ENCODE results near the gene BLTP3B. TPM values are rescaled to one million over a fixed set of nuclear protein-coding genes. Genes with fewer than 3 reads are reported as not detected.
"Not testable (repeated sequence)": the region's sequence is repeated elsewhere in the genome, so short reads cannot be mapped to it uniquely, and the experiment has no call there.

BLTP3B gene
- total and polyA plus RNA-seq, 4 experiments from 2014 or later, result 11.0 to 16.8 (median 15.5) TPM

GRCh38 chr12:100186071-100186470, 43.4 kb upstream of the BLTP3B start:
- H3K27me3 Mint-ChIP-seq, result no peaks in the 10 kb centered on the region
- Histone ChIP-seq H3K36me3 (ENCODE audit: insufficient read depth, low read length) (no peaks in the 10 kb centered on the region), H3K27ac (ENCODE audit: low read depth, low read length) (no peak overlapping the region), H3K4me1 (ENCODE audit: insufficient read depth, low read length) (no peaks in the 10 kb centered on the region), H3K27me3 (ENCODE audit: insufficient read depth, low read length) (no peaks in the 10 kb centered on the region), H3K9me3 (ENCODE audit: control insufficient read depth in 1 of 2, low read length in 2 of 2) (no peaks in the 10 kb centered on the region), H3K4me3 (ENCODE audit: low read length in 2 of 2) (no peak overlapping the region)
- no peak overlapping the region for H3K27ac Mint-ChIP-seq
- no peak for DNase-seq
- peaks cover 11 to 17% of the 10 kb centered on the region in 2 donors for H3K36me3 Mint-ChIP-seq
- ChIA-PET POLR2A (ENCODE audit: partially characterized antibody) (no interaction called here), CTCF (ENCODE audit: partially characterized antibody) (no interaction called here)
- H3K4me1 Mint-ChIP-seq, result peaks cover 0 to 6% (median 4%) of the 10 kb centered on the region in 4 donors
- no peaks in the 10 kb centered on the region for H3K9me3 Mint-ChIP-seq
- intact Hi-C loops (cut with micrococcal nuclease), result no loop called here
- H3K4me3 Mint-ChIP-seq, result no peak overlapping the region

- POLR2A ChIA-PET (ENCODE audit: partially characterized antibody), result no interaction called here
- intact Hi-C loops (cut with micrococcal nuclease), result no loop called here
These were observed 42.8 kb upstream of the BLTP3B start for GRCh38 chr12:100185361-100185894.

GRCh38 chr12:100184549-100185145, 42.0 kb upstream of the BLTP3B start:
- Histone ChIP-seq H3K27ac (ENCODE audit: low read depth, low read length) (no peak overlapping the region), H3K4me1 (ENCODE audit: insufficient read depth, low read length) (no peaks in the 10 kb centered on the region), H3K27me3 (ENCODE audit: insufficient read depth, low read length) (no peaks in the 10 kb centered on the region), H3K36me3 (ENCODE audit: insufficient read depth, low read length) (no peaks in the 10 kb centered on the region), H3K9me3 (ENCODE audit: control insufficient read depth in 1 of 2, low read length in 2 of 2) (no peaks in the 10 kb centered on the region), H3K4me3 (ENCODE audit: low read length in 2 of 2) (no peak overlapping the region)
- CTCF ChIA-PET (ENCODE audit: partially characterized antibody), result interaction anchor here (1.3 kb wide), 1 partner anchor 30 kb away, joined by 3 read pairs; no protein-coding TSS in a partner anchor
- Mint-ChIP-seq H3K27me3 (no peaks in the 10 kb centered on the region), H3K4me3 (no peak overlapping the region), H3K36me3 (peaks cover 12 to 21% of the 10 kb centered on the region in 2 donors), H3K27ac (no peak overlapping the region), H3K4me1 (peaks cover 0 to 6% (median 4%) of the 10 kb centered on the region in 4 donors), H3K9me3 (no peaks in the 10 kb centered on the region)
- POLR2A ChIA-PET (ENCODE audit: partially characterized antibody), result no interaction called here
- DNase-seq, result no peak
- intact Hi-C loops (cut with micrococcal nuclease), result no loop called here

More at GRCh38 chr12:100185361-100185894, 42.8 kb upstream of the BLTP3B start:
- Mint-ChIP-seq H3K9me3 (no peaks in the 10 kb centered on the region), H3K27ac (peak overlapping the region in 1 of 7 donors; percentile 42), H3K4me3 (no peak overlapping the region), H3K36me3 (peaks cover 14 to 19% of the 10 kb centered on the region in 2 donors), H3K4me1 (peaks cover 0 to 6% (median 4%) of the 10 kb centered on the region in 4 donors), H3K27me3 (no peaks in the 10 kb centered on the region)
- Histone ChIP-seq H3K4me3 (ENCODE audit: low read length in 2 of 2) (no peak overlapping the region), H3K27ac (ENCODE audit: low read depth, low read length) (no peak overlapping the region), H3K4me1 (ENCODE audit: insufficient read depth, low read length) (no peaks in the 10 kb centered on the region), H3K27me3 (ENCODE audit: insufficient read depth, low read length) (no peaks in the 10 kb centered on the region), H3K9me3 (ENCODE audit: control insufficient read depth in 1 of 2, low read length in 2 of 2) (no peaks in the 10 kb centered on the region), H3K36me3 (ENCODE audit: insufficient read depth, low read length) (no peaks in the 10 kb centered on the region)
- CTCF ChIA-PET (ENCODE audit: partially characterized antibody), result interaction anchor here (1.3 kb wide), 1 partner anchor 31 kb away, joined by 3 read pairs; no protein-coding TSS in a partner anchor
- DNase-seq, result no peak

GRCh38 chr12:100179252-100179651, 36.6 kb upstream of the BLTP3B start:
- H3K4me3 Mint-ChIP-seq, result no peak overlapping the region
- Histone ChIP-seq H3K36me3 (ENCODE audit: insufficient read depth, low read length) (no peaks in the 10 kb centered on the region), H3K4me3 (ENCODE audit: low read length in 2 of 2) (no peak overlapping the region), H3K27ac (ENCODE audit: low read depth, low read length) (no peak overlapping the region), H3K4me1 (ENCODE audit: insufficient read depth, low read length) (no peaks in the 10 kb centered on the region), H3K27me3 (ENCODE audit: insufficient read depth, low read length) (no peaks in the 10 kb centered on the region), H3K9me3 (ENCODE audit: control insufficient read depth in 1 of 2, low read length in 2 of 2) (no peaks in the 10 kb centered on the region)
- H3K36me3 Mint-ChIP-seq, result peaks cover 21 to 27% of the 10 kb centered on the region in 2 donors
- ChIA-PET CTCF (ENCODE audit: partially characterized antibody) (no interaction called here), POLR2A (ENCODE audit: partially characterized antibody) (no interaction called here)
- H3K4me1 Mint-ChIP-seq, result peaks cover 0 to 4% (median under 1%) of the 10 kb centered on the region in 4 donors
- H3K9me3 Mint-ChIP-seq, result no peaks in the 10 kb centered on the region
- H3K27me3 Mint-ChIP-seq, result no peaks in the 10 kb centered on the region
- no peak for DNase-seq
- intact Hi-C loops (cut with micrococcal nuclease), result no loop called here
- peak overlapping the region in 1 of 7 donors; percentile 16 for H3K27ac Mint-ChIP-seq

- H3K4me1 ChIP-seq (ENCODE audit: insufficient read depth, low read length); H3K4me3 Mint-ChIP-seq; intact Hi-C loops (cut with micrococcal nuclease); H3K9me3 ChIP-seq (ENCODE audit: control insufficient read depth in 1 of 2, low read length in 2 of 2); DNase-seq; POLR2A ChIA-PET (ENCODE audit: partially characterized antibody); H3K27ac Mint-ChIP-seq; H3K27ac ChIP-seq (ENCODE audit: low read depth, low read length); H3K9me3 Mint-ChIP-seq; H3K27me3 ChIP-seq (ENCODE audit: insufficient read depth, low read length); CTCF ChIA-PET (ENCODE audit: partially characterized antibody); H3K36me3 ChIP-seq (ENCODE audit: insufficient read depth, low read length); H3K4me1 Mint-ChIP-seq; H3K27me3 Mint-ChIP-seq; H3K4me3 ChIP-seq (ENCODE audit: low read length in 2 of 2): not testable (repeated sequence)
- peaks cover 30 to 32% of the 10 kb centered on the region in 2 donors for H3K36me3 Mint-ChIP-seq
These were observed 33.8 kb upstream of the BLTP3B start for GRCh38 chr12:100176493-100176892.

- POLR2A ChIA-PET (ENCODE audit: partially characterized antibody), result no interaction called here
- Mint-ChIP-seq H3K27ac (no peak overlapping the region), H3K4me1 (no peaks in the 10 kb centered on the region), H3K27me3 (no peaks in the 10 kb centered on the region), H3K9me3 (peaks cover 0 to 2% (median 0%) of the 10 kb centered on the region in 8 donors), H3K4me3 (no peak overlapping the region), H3K36me3 (peaks cover 29% of the 10 kb centered on the region in 2 donors)
- Histone ChIP-seq H3K36me3 (ENCODE audit: insufficient read depth, low read length) (no peaks in the 10 kb centered on the region), H3K27me3 (ENCODE audit: insufficient read depth, low read length) (no peaks in the 10 kb centered on the region), H3K4me1 (ENCODE audit: insufficient read depth, low read length) (no peaks in the 10 kb centered on the region), H3K27ac (ENCODE audit: low read depth, low read length) (no peak overlapping the region), H3K9me3 (ENCODE audit: control insufficient read depth in 1 of 2, low read length in 2 of 2) (no peaks in the 10 kb centered on the region), H3K4me3 (ENCODE audit: low read length in 2 of 2) (no peak overlapping the region)
- CTCF ChIA-PET (ENCODE audit: partially characterized antibody), result no interaction called here
- intact Hi-C loops (cut with micrococcal nuclease), result no loop called here
- no peak for DNase-seq
These were observed 31.8 kb upstream of the BLTP3B start for GRCh38 chr12:100174495-100174894.

GRCh38 chr12:100173111-100173510, 30.4 kb upstream of the BLTP3B start:
- intact Hi-C loops (cut with micrococcal nuclease), result no loop called here
- no peaks in the 10 kb centered on the region for H3K4me1 Mint-ChIP-seq
- no peak for DNase-seq

More at GRCh38 chr12:100173111-100173510, 30.4 kb upstream of the BLTP3B start:
- H3K9me3 Mint-ChIP-seq, result peaks cover 0 to 2% (median 0%) of the 10 kb centered on the region in 8 donors
- H3K27ac ChIP-seq (ENCODE audit: low read depth, low read length), result no peak overlapping the region
- no peaks in the 10 kb centered on the region for H3K27me3 Mint-ChIP-seq
- no peaks in the 10 kb centered on the region for H3K4me1 ChIP-seq (ENCODE audit: insufficient read depth, low read length)
- CTCF ChIA-PET (ENCODE audit: partially characterized antibody), result interaction anchor here (1.3 kb wide), 1 partner anchor 19 kb away, joined by 5 read pairs; no protein-coding TSS in a partner anchor
- no peaks in the 10 kb centered on the region for H3K27me3 ChIP-seq (ENCODE audit: insufficient read depth, low read length)
- H3K36me3 ChIP-seq (ENCODE audit: insufficient read depth, low read length), result no peaks in the 10 kb centered on the region
- POLR2A ChIA-PET (ENCODE audit: partially characterized antibody), result no interaction called here
- H3K27ac Mint-ChIP-seq, result no peak overlapping the region
- H3K9me3 ChIP-seq (ENCODE audit: control insufficient read depth in 1 of 2, low read length in 2 of 2), result no peaks in the 10 kb centered on the region
- H3K36me3 Mint-ChIP-seq, result peaks cover 23 to 24% of the 10 kb centered on the region in 2 donors
- no peak overlapping the region for H3K4me3 ChIP-seq (ENCODE audit: low read length in 2 of 2)
- no peak overlapping the region for H3K4me3 Mint-ChIP-seq
